Measurements from ENCODE around the gene BMI1. TPM values are rescaled to one million over a fixed set of nuclear protein-coding genes. Genes with fewer than 3 reads are reported as not detected.

BMI1 gene
- polyA plus RNA-seq, 1 donor (not counting 4 experiments of a cell fraction or from before 2014, with no cell fraction given) = 33.1 TPM

- DNase-seq (ENCODE audit: low read depth, low spot score) = no peak
- Histone ChIP-seq H3K36me3 (ENCODE audit: control insufficient read depth in 2 of 2, extremely low read depth in 1 of 2, insufficient read depth in 2 of 2, low read length in 2 of 2) (no peaks in the 10 kb centered on the region), H3K4me2 (ENCODE audit: control insufficient read depth, extremely low read depth, insufficient read depth, low read depth, low read length) (no peak overlapping the region), H3K9ac (ENCODE audit: control insufficient read depth, extremely low read depth, insufficient read depth, low read length) (no peak overlapping the region), H3K4me1 (ENCODE audit: control insufficient read depth, extremely low read depth, insufficient read depth, low read length) (peaks cover 28% of the 10 kb centered on the region), H2AFZ (ENCODE audit: control insufficient read depth, low read length) (no peak overlapping the region), H3K27me3 (ENCODE audit: control insufficient read depth, extremely low read depth, insufficient read depth, low read length) (peaks cover 14% of the 10 kb centered on the region), H3K4me3 (ENCODE audit: control insufficient read depth in 2 of 3, extremely low read depth in 1 of 3, insufficient read depth in 2 of 3, low read depth in 1 of 3, low read length in 3 of 3) (no peak overlapping the region), H3K9me3 (ENCODE audit: control insufficient read depth, low read depth, low read length) (no peaks in the 10 kb centered on the region), H3K79me2 (ENCODE audit: control insufficient read depth, insufficient read depth, low read length) (no peaks in the 10 kb centered on the region), H3K27ac (ENCODE audit: control insufficient read depth, insufficient read depth, low read length) (no peak overlapping the region), H3K9me1 (ENCODE audit: control insufficient read depth, extremely low read depth, insufficient read depth, low read length) (no peaks in the 10 kb centered on the region), H4K20me1 (ENCODE audit: control insufficient read depth, extremely low read depth, insufficient read depth, low read length) (no peaks in the 10 kb centered on the region)
- dilution Hi-C loops (cut with MboI; ENCODE audit: extremely low pct_ligation_motif_present, low sequenced_read_pairs) = no loop called here
- FAIRE-seq = no peak
- TF ChIP-seq EZH2 (IDR thresholded peaks at IDR 0.05; ENCODE audit: low read length) (no peak), CTCF (optimal IDR thresholded peaks at IDR 0.05 in 1 of 3, IDR thresholded peaks at IDR 0.05 in 1 of 3, conservative IDR thresholded peaks at IDR 0.05 in 1 of 3; ENCODE audit: extremely low read depth in 1 of 3, insufficient read depth in 2 of 3, low read length in 3 of 3) (no peak)
Measured at GRCh38 chr10:22323538-22324305, 2.8 kb downstream of the BMI1 start.

- Histone ChIP-seq H3K79me2 (ENCODE audit: control insufficient read depth, insufficient read depth, low read length) (no peaks in the 10 kb centered on the region), H3K9ac (ENCODE audit: control insufficient read depth, extremely low read depth, insufficient read depth, low read length) (no peak overlapping the region), H4K20me1 (ENCODE audit: control insufficient read depth, extremely low read depth, insufficient read depth, low read length) (no peaks in the 10 kb centered on the region), H3K4me2 (ENCODE audit: control insufficient read depth, extremely low read depth, insufficient read depth, low read depth, low read length) (peak overlapping the region; percentile 97), H3K4me3 (ENCODE audit: control insufficient read depth in 2 of 3, extremely low read depth in 1 of 3, insufficient read depth in 2 of 3, low read depth in 1 of 3, low read length in 3 of 3) (no peak overlapping the region), H3K36me3 (ENCODE audit: control insufficient read depth in 2 of 2, extremely low read depth in 1 of 2, insufficient read depth in 2 of 2, low read length in 2 of 2) (peaks cover 2 to 3% of the 10 kb centered on the region in 2 experiments), H3K27ac (ENCODE audit: control insufficient read depth, insufficient read depth, low read length) (no peak overlapping the region), H2AFZ (ENCODE audit: control insufficient read depth, low read length) (no peak overlapping the region), H3K9me1 (ENCODE audit: control insufficient read depth, extremely low read depth, insufficient read depth, low read length) (no peaks in the 10 kb centered on the region), H3K4me1 (ENCODE audit: control insufficient read depth, extremely low read depth, insufficient read depth, low read length) (peaks cover 28% of the 10 kb centered on the region), H3K27me3 (ENCODE audit: control insufficient read depth, extremely low read depth, insufficient read depth, low read length) (peaks cover 14% of the 10 kb centered on the region), H3K9me3 (ENCODE audit: control insufficient read depth, low read depth, low read length) (no peaks in the 10 kb centered on the region)
- dilution Hi-C loops (cut with MboI; ENCODE audit: extremely low pct_ligation_motif_present, low sequenced_read_pairs) = no loop called here
- TF ChIP-seq CTCF (optimal IDR thresholded peaks at IDR 0.05 in 1 of 3, IDR thresholded peaks at IDR 0.05 in 1 of 3, conservative IDR thresholded peaks at IDR 0.05 in 1 of 3; ENCODE audit: extremely low read depth in 1 of 3, insufficient read depth in 2 of 3, low read length in 3 of 3) = no peak
- no peak for TF ChIP-seq EZH2 (IDR thresholded peaks at IDR 0.05; ENCODE audit: low read length)
- DNase-seq (ENCODE audit: low read depth, low spot score) (no peak), FAIRE-seq (no peak)
Measured at GRCh38 chr10:22324413-22324812, 3.5 kb downstream of the BMI1 start.
